GM21381 (cell line): Measurements from ENCODE around the gene KY.
"Not testable (repeated sequence)": the region's sequence is repeated elsewhere in the genome, so short reads cannot be mapped to it uniquely, and the experiment has no call there.

Experiments used
- ATAC-seq: cut with Tn5 transposase; IDR thresholded peaks from one replicate; pipeline ENCODE4 v1.9.1; 2021; ENCODE audit warnings: mild to moderate bottlenecking, moderate library complexity; ENCODE audit not compliant: unreplicated experiment

KY gene

GRCh38 chr3:134606033-134607025 lies 44.5 kb downstream of the KY start:
- ATAC-seq, result no peak

- ATAC-seq, result no peak
Observed at GRCh38 chr3:134605556-134605955, 45.3 kb downstream of the KY start.

GRCh38 chr3:134603956-134604355 lies 46.9 kb downstream of the KY start:
- ATAC-seq, result no peak

GRCh38 chr3:134603480-134603879 lies 47.3 kb downstream of the KY start:
- ATAC-seq, result no peak

GRCh38 chr3:134602440-134602814 lies 48.4 kb downstream of the KY start:
- no peak for ATAC-seq

GRCh38 chr3:134601539-134602439 lies 49.0 kb downstream of the KY start:
- ATAC-seq, result no peak

GRCh38 chr3:134600685-134601463 lies 49.9 kb downstream of the KY start:
- peak; percentile 75 for ATAC-seq

GRCh38 chr3:134600206-134600605 lies 50.6 kb downstream of the KY start:
- ATAC-seq, result no peak

- no peak for ATAC-seq
Observed at GRCh38 chr3:134598763-134599545, 51.9 kb downstream of the KY start.

- no peak for ATAC-seq
Observed at GRCh38 chr3:134597390-134597970, 53.3 kb downstream of the KY start.

- ATAC-seq, result not testable (repeated sequence)
Observed at GRCh38 chr3:134594986-134595385, 55.8 kb downstream of the KY start.

- ATAC-seq, result no peak
Observed at GRCh38 chr3:134594331-134594741, 56.5 kb downstream of the KY start.

GRCh38 chr3:134592806-134593205 lies 58.0 kb downstream of the KY start:
- no peak for ATAC-seq

- ATAC-seq, result no peak
Observed at GRCh38 chr3:134590766-134591165, 60.1 kb downstream of the KY start.

- no peak for ATAC-seq
Observed at GRCh38 chr3:134579141-134579665, 71.6 kb downstream of the KY start.

GRCh38 chr3:134576831-134577230 lies 74.0 kb downstream of the KY start:
- no peak for ATAC-seq

GRCh38 chr3:134576426-134576825 lies 74.4 kb downstream of the KY start:
- no peak for ATAC-seq

- not testable (repeated sequence) for ATAC-seq
Observed at GRCh38 chr3:134569899-134570298, 80.9 kb downstream of the KY start.

- no peak for ATAC-seq
Observed at GRCh38 chr3:134568790-134569189, 82.0 kb downstream of the KY start.
